Pancreas (tissue), 10 donors: ENCODE measurements around the gene SAP130. TPM values are rescaled to one million over a fixed set of nuclear protein-coding genes. Genes with fewer than 3 reads are reported as not detected.

ENCODE experiments used
- ATAC-seq, 4 donors: fragments of 200-7000 bp; cut with Tn5 transposase; one replicate each; pipeline versions ENCODE4 v1.8.0 to v1.9.1; 2020; ENCODE audit warnings: mild to moderate bottlenecking in 4 of 4, moderate library complexity in 4 of 4
- DNase-seq, 6 donors: peaks; one replicate each; pipeline ENCODE4 v3.0.0-alpha.2; 2020
- FAIRE-seq: peaks from 2 replicates; lab custom pipeline; 2012; peaks lifted over from hg19 to GRCh38; lab: Jason Lieb, UNC
- H3K27ac ChIP-seq, 4 donors: fragments of 200-600 bp; sonication (generic); 1 replicate in 3 of 4; 2 replicates in 1 of 4; pipeline versions ENCODE4 v1.5.0 to v1.8.0; 2020
- H3K27me3 ChIP-seq, 4 donors: fragments of 200-600 bp; one replicate each; pipeline ENCODE4 v1.8.0; 2021
- H3K36me3 ChIP-seq, 3 donors: fragments of 200-600 bp; sonication (generic) in 1 of 3; one replicate each; pipeline versions ENCODE4 v1.5.0 to v1.8.0; 2020 to 2021
- H3K4me1 ChIP-seq, 3 donors: fragments of 200-600 bp; one replicate each; pipeline ENCODE4 v1.8.0; 2021
- H3K4me3 ChIP-seq, 4 donors: fragments of 200-600 bp; sonication (generic) in 2 of 4; one replicate each; pipeline versions ENCODE4 v1.5.0 to v1.8.0; 2020 to 2021
- H3K9me3 ChIP-seq, 4 donors: fragments of 200-600 bp; one replicate each; pipeline ENCODE4 v1.8.0; 2021
- CTCF ChIP-seq, 4 donors: fragments of 200-600 bp; sonication (generic) in 3 of 4; IDR thresholded peaks; one replicate each; pipeline versions ENCODE4 v1.5.0 to v1.8.0; 2021; ENCODE audit warnings: antibody characterized with exemption in 4 of 4
- WGBS, 2 donors: extraction: QIAGEN DNeasy Blood & Tissue Kit; methylation state at CpG; one replicate each; pipeline ENCODE4 v1.1.7; 2013; 5-methylcytosine and 5-hydroxymethylcytosine counted together
- intact Hi-C, 3 donors: fragments of 100-400 bp; cut with DNase I; formaldehyde crosslinking; loops; one replicate each; pipeline versions ENCODE4 v1.11.1 to v1.14.2; 2022
- polyA plus RNA-seq, 2 donors: library from polyadenylated mRNA; stranded (reverse); fragments of 200-250 nt; gene quantifications; one replicate each; pipeline ENCODE4 v1.2.3, GENCODE V29; 2013
- total RNA-seq, 6 donors: library from RNA; stranded (reverse); fragmentation: NEBNext Ultra II Directional in 4 of 6; extraction: Animal tissue kit (Norgen Biotek cat#: 25700) in 4 of 6; gene quantifications; one replicate each; pipeline versions ENCODE4 v1.2.1 to v1.2.4, GENCODE V29; 2021 to 2023
- donor health status: healthy with polysubstance abuse.
- donor health status: DM: no; HTN: no; CAD: no; lungs with moderate emphysema.
- donor health status: DM: no; HTN: no; CAD: no.
- donor health status: control.
- donor health status: control.
- donor health status: Bipolar disorder and iron deficiency.
- donor health status: DM: yes; HTN: yes; CAD: no.
- donor health status: DM: no; HTN: no; CAD: no.
- donor health status: DM: no; HTN: no; CAD: no.
- donor health status: DM: yes; HTN: yes; CAD: no.

The SAP130 gene
- total and polyA plus RNA-seq, 8 donors: 4.5 to 14.1 (median 9.3) TPM

DNA sequence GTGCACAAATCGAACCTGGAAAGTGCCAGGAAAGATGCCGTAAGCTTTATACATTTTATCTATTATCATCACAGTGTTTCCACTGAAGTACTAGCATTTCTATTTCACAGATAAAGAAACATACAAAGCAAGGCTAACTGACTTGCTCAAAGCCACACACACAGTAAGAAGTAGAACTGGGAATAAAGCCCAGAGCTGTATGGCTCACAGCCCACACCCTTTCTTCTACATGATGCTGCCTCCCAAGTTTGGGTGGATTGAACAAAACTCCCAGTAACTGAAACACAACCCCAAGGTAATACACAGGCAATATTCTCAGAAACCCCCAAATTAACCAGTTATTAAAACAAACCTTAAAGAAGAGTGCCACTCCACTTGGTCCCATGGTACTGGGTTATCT lies 11.2 kb downstream of the SAP130 start:
- TF ChIP-seq CTCF (IDR thresholded peaks at IDR 0.05): no peak
- intact Hi-C loops: no loop called here
- no peak for ATAC-seq
- Histone ChIP-seq H3K9me3 (no peaks in the 10 kb centered on the region), H3K36me3 (peaks cover 0 to 42% (median 24%) of the 10 kb centered on the region in 3 donors), H3K27ac (no peak overlapping the region), H3K4me3 (no peak overlapping the region), H3K27me3 (no peaks in the 10 kb centered on the region), H3K4me1 (no peaks in the 10 kb centered on the region)
- WGBS, 2 donors: 92 to 93% methylated on average over 2 of the region's 2 CpGs
- DNase-seq: no peak
- no peak for FAIRE-seq

GRCh38 chr2:128012698-128013097 lies 15.2 kb downstream of the SAP130 start:
- no peak for TF ChIP-seq CTCF (IDR thresholded peaks at IDR 0.05)
- FAIRE-seq (no peak), ATAC-seq (no peak), DNase-seq (no peak)
- Histone ChIP-seq H3K4me1 (no peaks in the 10 kb centered on the region), H3K27ac (no peak overlapping the region), H3K36me3 (peaks cover 0 to 73% (median 48%) of the 10 kb centered on the region in 3 donors), H3K27me3 (no peaks in the 10 kb centered on the region), H3K4me3 (no peak overlapping the region), H3K9me3 (no peaks in the 10 kb centered on the region)
- intact Hi-C loops: no loop called here
- 92 to 93% methylated on average over 3 of the region's 3 CpGs for WGBS, 2 donors

GRCh38 chr2:128008074-128008672 lies 19.7 kb downstream of the SAP130 start:
- no peak overlapping the region for H3K4me3 ChIP-seq
- peaks cover 0 to 73% (median 39%) of the 10 kb centered on the region in 3 donors for H3K36me3 ChIP-seq
- no peaks in the 10 kb centered on the region for H3K4me1 ChIP-seq
- no peak overlapping the region for H3K27ac ChIP-seq
- no peaks in the 10 kb centered on the region for H3K27me3 ChIP-seq
- intact Hi-C loops: no loop called here
- 95 to 96% methylated on average over 6 of the region's 6 CpGs for WGBS, 2 donors
- H3K9me3 ChIP-seq: no peaks in the 10 kb centered on the region
- no peak for ATAC-seq
- DNase-seq: no peak
- FAIRE-seq: no peak
- no peak for TF ChIP-seq CTCF (IDR thresholded peaks at IDR 0.05)

GRCh38 chr2:128004509-128004908 lies 23.4 kb downstream of the SAP130 start:
- ATAC-seq (no peak), DNase-seq (no peak), FAIRE-seq (no peak)
- Histone ChIP-seq H3K36me3 (peaks cover 5 to 62% (median 11%) of the 10 kb centered on the region in 3 donors), H3K27ac (no peak overlapping the region), H3K4me1 (no peaks in the 10 kb centered on the region), H3K27me3 (no peaks in the 10 kb centered on the region), H3K4me3 (no peak overlapping the region), H3K9me3 (no peaks in the 10 kb centered on the region)
- intact Hi-C loops: no loop called here
- no peak for TF ChIP-seq CTCF (IDR thresholded peaks at IDR 0.05)
- 71 to 77% methylated on average over 2 of the region's 2 CpGs for WGBS, 2 donors

GRCh38 chr2:128003463-128003862 lies 24.4 kb downstream of the SAP130 start:
- no peak overlapping the region for H3K4me3 ChIP-seq
- TF ChIP-seq CTCF (IDR thresholded peaks at IDR 0.05): no peak
- intact Hi-C loops: no loop called here
- H3K9me3 ChIP-seq: no peaks in the 10 kb centered on the region
- ATAC-seq: no peak
- 77 to 83% methylated on average over 6 of the region's 6 CpGs for WGBS, 2 donors
- no peaks in the 10 kb centered on the region for H3K4me1 ChIP-seq
- H3K27ac ChIP-seq: no peak overlapping the region
- no peak for FAIRE-seq
- H3K36me3 ChIP-seq: peaks cover 6 to 62% (median 9%) of the 10 kb centered on the region in 3 donors
- no peak for DNase-seq
- H3K27me3 ChIP-seq: no peaks in the 10 kb centered on the region
